Measurements from ENCODE around the gene DTNA. TPM values are rescaled to one million over a fixed set of nuclear protein-coding genes. Genes with fewer than 3 reads are reported as not detected.
A peak's percentile ranks its signal among the peaks of the same experiment; 100 is the strongest.
"Not testable (repeated sequence)": the region's sequence is repeated elsewhere in the genome, so short reads cannot be mapped to it uniquely, and the experiment has no call there.

The DTNA gene
- total RNA-seq, 1 donor from 2014 or later, result 7.1 TPM

GRCh38 chr18:34915046-34915445 is 204.9 kb downstream of the DTNA start:
- Mint-ChIP-seq H3K36me3 (ENCODE audit: unreplicated experiment) (no peaks in the 10 kb centered on the region), H3K27me3 (ENCODE audit: unreplicated experiment) (no peaks in the 10 kb centered on the region), H3K4me3 (ENCODE audit: unreplicated experiment) (no peak overlapping the region), H3K9me3 (ENCODE audit: unreplicated experiment) (no peaks in the 10 kb centered on the region), H3K27ac (ENCODE audit: unreplicated experiment) (peak overlapping the region; percentile 92), H3K4me1 (ENCODE audit: unreplicated experiment) (peaks cover 59% of the 10 kb centered on the region)
- DNase-seq (ENCODE audit: extremely low spot score, unreplicated experiment), result no peak
- TF ChIP-seq, protein P1, sequence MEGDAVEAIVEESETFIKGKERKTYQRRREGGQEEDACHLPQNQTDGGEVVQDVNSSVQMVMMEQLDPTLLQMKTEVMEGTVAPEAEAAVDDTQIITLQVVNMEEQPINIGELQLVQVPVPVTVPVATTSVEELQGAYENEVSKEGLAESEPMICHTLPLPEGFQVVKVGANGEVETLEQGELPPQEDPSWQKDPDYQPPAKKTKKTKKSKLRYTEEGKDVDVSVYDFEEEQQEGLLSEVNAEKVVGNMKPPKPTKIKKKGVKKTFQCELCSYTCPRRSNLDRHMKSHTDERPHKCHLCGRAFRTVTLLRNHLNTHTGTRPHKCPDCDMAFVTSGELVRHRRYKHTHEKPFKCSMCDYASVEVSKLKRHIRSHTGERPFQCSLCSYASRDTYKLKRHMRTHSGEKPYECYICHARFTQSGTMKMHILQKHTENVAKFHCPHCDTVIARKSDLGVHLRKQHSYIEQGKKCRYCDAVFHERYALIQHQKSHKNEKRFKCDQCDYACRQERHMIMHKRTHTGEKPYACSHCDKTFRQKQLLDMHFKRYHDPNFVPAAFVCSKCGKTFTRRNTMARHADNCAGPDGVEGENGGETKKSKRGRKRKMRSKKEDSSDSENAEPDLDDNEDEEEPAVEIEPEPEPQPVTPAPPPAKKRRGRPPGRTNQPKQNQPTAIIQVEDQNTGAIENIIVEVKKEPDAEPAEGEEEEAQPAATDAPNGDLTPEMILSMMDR (IDR thresholded peaks at IDR 0.05), result no peak

DNA sequence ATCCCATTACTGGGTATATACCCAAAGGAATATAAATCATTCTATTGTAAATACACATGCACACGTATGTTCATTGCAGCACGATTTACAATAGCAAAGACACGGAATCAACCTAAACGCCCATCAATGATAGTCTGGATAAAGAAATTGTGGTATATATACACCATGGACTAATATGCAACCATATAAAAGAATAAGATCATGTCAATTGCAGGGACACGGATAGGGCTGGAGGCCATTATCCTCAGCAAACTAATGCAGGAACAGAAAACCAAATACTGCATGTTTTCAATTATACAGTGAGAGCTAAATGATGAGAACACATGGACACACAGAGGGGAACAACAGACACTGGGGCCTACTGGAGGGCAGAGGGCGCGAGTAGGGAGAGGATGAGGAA is 206.4 kb downstream of the DTNA start:
- not testable (repeated sequence) for H3K27ac Mint-ChIP-seq (ENCODE audit: unreplicated experiment); H3K9me3 Mint-ChIP-seq (ENCODE audit: unreplicated experiment); H3K27me3 Mint-ChIP-seq (ENCODE audit: unreplicated experiment); DNase-seq (ENCODE audit: extremely low spot score, unreplicated experiment); H3K4me3 Mint-ChIP-seq (ENCODE audit: unreplicated experiment); H3K36me3 Mint-ChIP-seq (ENCODE audit: unreplicated experiment)
- peaks cover 47% of the 10 kb centered on the region for H3K4me1 Mint-ChIP-seq (ENCODE audit: unreplicated experiment)

GRCh38 chr18:34918856-34919255 is 208.8 kb downstream of the DTNA start:
- Mint-ChIP-seq H3K4me3 (ENCODE audit: unreplicated experiment) (no peak overlapping the region), H3K27ac (ENCODE audit: unreplicated experiment) (no peak overlapping the region), H3K36me3 (ENCODE audit: unreplicated experiment) (peaks cover 3% of the 10 kb centered on the region), H3K27me3 (ENCODE audit: unreplicated experiment) (no peaks in the 10 kb centered on the region), H3K9me3 (ENCODE audit: unreplicated experiment) (no peaks in the 10 kb centered on the region), H3K4me1 (ENCODE audit: unreplicated experiment) (peaks cover 27% of the 10 kb centered on the region)
- no peak for DNase-seq (ENCODE audit: extremely low spot score, unreplicated experiment)
- TF ChIP-seq, protein P1 (IDR thresholded peaks at IDR 0.05), result no peak

DNA sequence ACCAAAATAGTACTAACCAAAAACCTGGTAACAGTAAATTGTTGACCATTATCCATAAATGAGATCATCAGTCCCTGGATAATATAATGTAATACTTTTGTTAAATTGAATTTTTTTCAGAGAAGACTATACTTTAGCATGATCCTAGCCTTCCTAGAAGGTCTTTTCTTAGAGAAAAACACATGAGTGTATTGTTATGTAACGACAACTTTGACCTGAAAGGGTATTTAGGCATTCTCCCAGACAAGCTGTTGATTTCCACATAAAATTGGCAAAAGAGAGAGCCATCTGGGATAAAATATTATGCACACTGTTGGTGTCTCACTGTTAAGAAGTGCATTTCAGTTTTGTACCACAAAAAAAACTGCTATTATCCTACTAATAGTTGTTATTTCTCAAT is 211.1 kb downstream of the DTNA start:
- Mint-ChIP-seq H3K9me3 (ENCODE audit: unreplicated experiment) (no peaks in the 10 kb centered on the region), H3K4me3 (ENCODE audit: unreplicated experiment) (no peak overlapping the region), H3K4me1 (ENCODE audit: unreplicated experiment) (peaks cover 15% of the 10 kb centered on the region), H3K27me3 (ENCODE audit: unreplicated experiment) (no peaks in the 10 kb centered on the region), H3K36me3 (ENCODE audit: unreplicated experiment) (peaks cover 3% of the 10 kb centered on the region), H3K27ac (ENCODE audit: unreplicated experiment) (no peak overlapping the region)
- TF ChIP-seq, protein P1 (IDR thresholded peaks at IDR 0.05), result no peak
- no peak for DNase-seq (ENCODE audit: extremely low spot score, unreplicated experiment)

DNA sequence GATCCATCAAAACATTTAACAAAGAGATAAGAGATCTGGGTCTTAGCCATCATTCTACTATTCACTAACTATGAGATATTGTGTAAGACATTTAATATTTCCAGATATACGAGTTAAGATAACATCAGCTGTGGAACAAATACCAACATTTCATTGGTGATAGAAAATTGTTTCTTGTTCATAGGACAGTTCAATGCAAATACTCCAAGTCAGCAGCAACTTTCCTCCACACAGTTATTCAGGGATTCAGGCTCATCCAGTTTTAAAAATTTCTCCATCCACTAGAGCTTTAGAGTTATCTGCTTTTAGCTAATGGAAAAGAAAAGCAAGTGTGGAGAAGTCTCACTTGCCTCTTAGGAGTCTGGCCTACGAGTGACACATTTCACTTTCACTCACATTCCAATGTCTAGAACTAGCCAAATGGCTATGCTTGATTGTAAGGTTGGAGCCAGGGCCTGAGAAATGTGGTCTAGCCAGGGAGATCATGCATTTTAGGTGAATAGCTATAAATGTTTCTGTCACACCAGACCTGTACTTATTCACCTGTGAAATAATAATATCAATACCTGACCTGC is 211.8 kb downstream of the DTNA start:
- TF ChIP-seq, protein P1 (IDR thresholded peaks at IDR 0.05), result no peak
- Mint-ChIP-seq H3K4me3 (ENCODE audit: unreplicated experiment) (no peak overlapping the region), H3K27ac (ENCODE audit: unreplicated experiment) (no peak overlapping the region), H3K36me3 (ENCODE audit: unreplicated experiment) (peaks cover 3% of the 10 kb centered on the region), H3K27me3 (ENCODE audit: unreplicated experiment) (no peaks in the 10 kb centered on the region), H3K4me1 (ENCODE audit: unreplicated experiment) (peaks cover 15% of the 10 kb centered on the region), H3K9me3 (ENCODE audit: unreplicated experiment) (no peaks in the 10 kb centered on the region)
- DNase-seq (ENCODE audit: extremely low spot score, unreplicated experiment), result no peak

- not testable (repeated sequence) for H3K4me3 Mint-ChIP-seq (ENCODE audit: unreplicated experiment); H3K27ac Mint-ChIP-seq (ENCODE audit: unreplicated experiment); H3K36me3 Mint-ChIP-seq (ENCODE audit: unreplicated experiment); H3K9me3 Mint-ChIP-seq (ENCODE audit: unreplicated experiment); H3K27me3 Mint-ChIP-seq (ENCODE audit: unreplicated experiment); DNase-seq (ENCODE audit: extremely low spot score, unreplicated experiment)
- H3K4me1 Mint-ChIP-seq (ENCODE audit: unreplicated experiment), result peaks cover 15% of the 10 kb centered on the region
Measured at GRCh38 chr18:34922594-34922993, 212.5 kb downstream of the DTNA start.
